Left lobe of liver (tissue), 2 donors: Measurements from ENCODE around the gene MAST4. TPM values are rescaled to one million over a fixed set of nuclear protein-coding genes. Genes with fewer than 3 reads are reported as not detected.

Source experiments
- ATAC-seq: fragments of 200-7000 bp; cut with Tn5 transposase; one replicate; pipeline ENCODE4 v1.9.1; 2020; ENCODE audit warnings: mild to moderate bottlenecking, moderate library complexity
- DNase-seq: peaks from one replicate; pipeline ENCODE4 v3.0.0-alpha.2; 2020; ENCODE audit warnings: low spot score
- total RNA-seq: library from RNA; stranded (reverse); gene quantifications from one replicate; pipeline ENCODE4 v1.2.1, GENCODE V29; 2021
- donor health status: DM: no; HTN: no; CAD: no; lungs with moderate emphysema.
- donor health status: DM: no; HTN: yes; CAD: no.

Gene MAST4
- total RNA-seq, 1 donor from 2014 or later: 21.5 TPM

GRCh38 chr5:66982056-66982387 lies 385.8 kb downstream of the MAST4 start:
- ATAC-seq (no peak), DNase-seq (no peak)

- no peak for DNase-seq
These were observed 386.3 kb downstream of the MAST4 start for GRCh38 chr5:66982470-66982869.

GRCh38 chr5:66985417-66985816 lies 389.2 kb downstream of the MAST4 start:
- ATAC-seq: no peak
- no peak for DNase-seq

More at GRCh38 chr5:66982470-66982869, 386.3 kb downstream of the MAST4 start:
- ATAC-seq: no peak

- no peak for DNase-seq
- no peak for ATAC-seq
These were observed 389.8 kb downstream of the MAST4 start for GRCh38 chr5:66986009-66986408.

- ATAC-seq: no peak
- DNase-seq: no peak
These were observed 390.3 kb downstream of the MAST4 start for GRCh38 chr5:66986534-66986933.

GRCh38 chr5:66987126-66987525 lies 390.9 kb downstream of the MAST4 start:
- DNase-seq: no peak
- ATAC-seq: no peak

GRCh38 chr5:66987540-66987939 lies 391.3 kb downstream of the MAST4 start:
- ATAC-seq: peak; percentile 74
- no peak for DNase-seq

- DNase-seq (no peak), ATAC-seq (peak; percentile 86)
These were observed 392.0 kb downstream of the MAST4 start for GRCh38 chr5:66987949-66988838.

GRCh38 chr5:66989286-66989685 lies 393.1 kb downstream of the MAST4 start:
- ATAC-seq: no peak
- DNase-seq: no peak

GRCh38 chr5:66989781-66990180 lies 393.6 kb downstream of the MAST4 start:
- ATAC-seq (no peak), DNase-seq (no peak)

GRCh38 chr5:66991746-66992145 lies 395.6 kb downstream of the MAST4 start:
- no peak for DNase-seq
- no peak for ATAC-seq

GRCh38 chr5:66992547-66992946 lies 396.4 kb downstream of the MAST4 start:
- DNase-seq (no peak), ATAC-seq (peak; percentile 53)

- DNase-seq (no peak), ATAC-seq (no peak)
These were observed 397.3 kb downstream of the MAST4 start for GRCh38 chr5:66993448-66993847.

GRCh38 chr5:66993882-66994281 lies 397.7 kb downstream of the MAST4 start:
- DNase-seq (no peak), ATAC-seq (no peak)

GRCh38 chr5:66994790-66995189 lies 398.6 kb downstream of the MAST4 start:
- DNase-seq (no peak), ATAC-seq (no peak)

- no peak for ATAC-seq
- no peak for DNase-seq
These were observed 404.7 kb downstream of the MAST4 start for GRCh38 chr5:67000794-67001475.

GRCh38 chr5:67002832-67003684 lies 406.9 kb downstream of the MAST4 start:
- DNase-seq (no peak), ATAC-seq (no peak)

GRCh38 chr5:67003685-67003934 lies 407.4 kb downstream of the MAST4 start:
- no peak for ATAC-seq
- no peak for DNase-seq

- ATAC-seq: peak; percentile 88
- DNase-seq: peak; percentile 90
These were observed 407.9 kb downstream of the MAST4 start for GRCh38 chr5:67003935-67004729.

- DNase-seq (no peak), ATAC-seq (no peak)
These were observed 408.6 kb downstream of the MAST4 start for GRCh38 chr5:67004730-67005350.
